ENCODE measurements around the gene NAA30.

GRCh38 chr14:57401501-57401900 lies 11.1 kb downstream of the NAA30 start:
- no peak for TF ChIP-seq CTCF (IDR thresholded peaks at IDR 0.05; ENCODE audit: insufficient read depth, low read length, poor library complexity, severe bottlenecking)
- no peak for TF ChIP-seq EZH2phosphoT487 (conservative IDR thresholded peaks at IDR 0.05; ENCODE audit: low read length)
